ENCODE results near the gene POLR1G. TPM values are rescaled to one million over a fixed set of nuclear protein-coding genes. Genes with fewer than 3 reads are reported as not detected.
A peak's percentile ranks its signal among the peaks of the same experiment; 100 is the strongest.

The POLR1G gene, protein sequence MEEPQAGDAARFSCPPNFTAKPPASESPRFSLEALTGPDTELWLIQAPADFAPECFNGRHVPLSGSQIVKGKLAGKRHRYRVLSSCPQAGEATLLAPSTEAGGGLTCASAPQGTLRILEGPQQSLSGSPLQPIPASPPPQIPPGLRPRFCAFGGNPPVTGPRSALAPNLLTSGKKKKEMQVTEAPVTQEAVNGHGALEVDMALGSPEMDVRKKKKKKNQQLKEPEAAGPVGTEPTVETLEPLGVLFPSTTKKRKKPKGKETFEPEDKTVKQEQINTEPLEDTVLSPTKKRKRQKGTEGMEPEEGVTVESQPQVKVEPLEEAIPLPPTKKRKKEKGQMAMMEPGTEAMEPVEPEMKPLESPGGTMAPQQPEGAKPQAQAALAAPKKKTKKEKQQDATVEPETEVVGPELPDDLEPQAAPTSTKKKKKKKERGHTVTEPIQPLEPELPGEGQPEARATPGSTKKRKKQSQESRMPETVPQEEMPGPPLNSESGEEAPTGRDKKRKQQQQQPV
- 10.1 TPM for polyA plus RNA-seq (2013, experiment 1 of 2; ENCODE audit: insufficient read length)
- polyA plus RNA-seq (2013, experiment 2 of 2; ENCODE audit: insufficient read length) = 11.0 TPM

- DNase-seq = peak; percentile 81
These were observed at the start of gene POLR1G for GRCh38 chr19:45406226-45407090. Gene POLR1G, plus strand, starts transcription at chr19:45406644. Its CDS starts 53 bp downstream, at chr19:45406697.

DNA sequence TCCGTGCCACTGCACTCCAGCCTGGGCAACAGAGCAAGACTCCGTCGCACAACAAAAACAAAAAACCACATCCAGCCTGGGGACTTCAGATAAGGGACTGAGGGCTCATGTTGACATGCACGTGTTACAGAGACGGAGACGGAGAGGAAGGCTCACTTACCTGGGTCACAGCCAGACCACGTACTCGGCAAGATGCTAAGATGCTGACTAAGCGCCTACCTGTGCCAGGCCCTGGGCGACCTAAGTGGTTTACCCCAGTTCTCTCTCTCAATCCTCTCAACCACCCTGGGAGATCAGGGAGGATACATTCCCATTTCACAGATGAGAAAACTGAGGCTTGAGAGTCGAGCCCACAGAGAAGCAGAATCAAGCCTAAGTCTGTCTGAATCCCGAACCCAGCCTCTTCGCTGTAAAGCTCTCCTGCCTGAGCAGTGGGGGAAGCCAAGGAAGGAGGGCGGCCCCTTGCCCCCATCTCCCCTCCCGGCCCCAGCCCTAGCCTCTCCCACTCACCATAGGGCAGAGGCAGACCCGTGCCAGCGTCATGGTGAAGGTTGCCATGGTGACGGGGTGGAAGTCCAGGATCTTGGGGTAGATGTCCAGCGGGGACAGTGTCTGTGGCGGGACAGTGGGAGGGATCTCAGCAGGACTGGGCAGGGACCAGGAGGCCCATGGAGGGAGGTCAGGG, 49.5 kb upstream of the POLR1G start:
- DNase-seq = no peak

- no peak for DNase-seq
These were observed 49.0 kb upstream of the POLR1G start for GRCh38 chr19:45357445-45357783.

DNA sequence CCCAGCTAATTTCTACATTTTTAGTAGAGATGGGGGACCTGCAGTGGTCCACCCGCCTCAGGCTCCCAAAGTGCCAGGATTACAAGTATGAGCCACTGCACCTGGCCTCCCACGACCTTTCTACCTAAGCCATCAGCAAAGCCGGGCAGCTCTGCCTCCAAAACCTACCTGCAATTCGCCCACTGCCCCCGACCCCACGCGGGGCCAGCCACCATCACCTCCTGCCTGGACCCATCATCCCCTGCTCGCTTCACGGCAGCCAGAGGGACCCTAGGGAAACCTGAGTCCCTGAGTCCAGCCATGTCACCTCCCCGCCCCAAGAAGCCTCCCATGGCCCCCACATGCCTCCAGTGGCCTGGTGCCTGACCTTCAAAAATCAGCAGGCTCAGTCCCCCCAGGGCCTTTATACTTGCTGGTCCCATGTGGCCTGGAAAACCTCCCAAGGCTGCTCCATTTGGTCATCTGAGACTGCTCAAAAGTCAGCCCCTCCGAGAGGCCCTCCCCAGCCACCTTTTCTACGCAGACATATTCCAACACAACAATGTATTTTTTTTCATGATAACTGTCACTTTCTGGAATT, 48.1 kb upstream of the POLR1G start:
- no peak for DNase-seq

GRCh38 chr19:45361608-45362007, 44.8 kb upstream of the POLR1G start:
- DNase-seq = no peak

GRCh38 chr19:45362291-45362690, 44.2 kb upstream of the POLR1G start:
- DNase-seq = no peak

DNA sequence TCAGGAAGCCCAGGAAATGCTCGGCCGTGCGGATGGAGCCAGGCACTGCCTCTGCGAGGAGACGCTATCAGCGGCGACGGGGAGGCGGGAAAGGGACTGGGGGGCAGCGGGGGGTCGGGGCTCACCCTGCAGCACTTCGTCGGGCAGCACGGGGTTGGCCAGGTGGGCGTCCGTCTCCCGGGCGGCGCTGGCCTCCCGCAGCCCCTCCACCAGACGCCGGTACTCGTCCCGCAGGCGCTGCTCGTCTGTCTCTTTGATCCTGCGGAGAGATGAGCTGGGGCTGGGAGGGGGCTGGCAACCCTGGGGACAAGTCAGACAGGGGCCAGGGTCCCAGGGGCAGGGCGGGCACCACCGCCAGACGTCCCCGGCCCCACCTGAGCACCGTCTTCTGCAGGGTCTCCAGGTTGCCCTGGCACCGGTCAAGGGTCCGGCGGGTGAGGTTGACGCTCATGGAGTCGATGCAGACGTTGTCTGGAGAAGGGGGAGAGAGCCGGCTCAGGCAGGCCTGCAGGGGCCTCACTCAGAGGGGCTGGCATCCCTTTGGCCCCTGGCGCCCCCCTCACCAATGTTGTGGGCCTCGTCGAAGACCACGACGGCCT, 42.5 kb upstream of the POLR1G start:
- DNase-seq = no peak

DNA sequence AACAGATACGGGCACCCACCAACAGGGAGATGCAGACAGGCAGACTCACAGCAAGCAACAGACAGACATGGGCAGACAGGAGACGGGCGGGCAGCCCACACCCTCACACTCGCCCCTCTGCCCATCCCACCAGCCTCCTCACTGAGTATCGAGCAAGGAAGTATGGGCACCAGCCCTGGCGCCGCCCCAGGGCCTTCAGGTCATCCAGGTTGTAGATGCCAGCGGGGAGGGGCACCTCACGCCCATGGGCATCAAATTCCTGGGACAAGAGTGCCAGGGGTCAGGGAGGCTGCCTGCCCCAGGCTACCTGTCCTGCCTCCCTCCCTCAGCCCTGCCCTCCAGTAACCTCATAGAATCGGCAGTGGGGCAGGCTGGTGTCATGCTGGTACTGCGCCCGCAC, 41.7 kb upstream of the POLR1G start:
- no peak for DNase-seq

DNA sequence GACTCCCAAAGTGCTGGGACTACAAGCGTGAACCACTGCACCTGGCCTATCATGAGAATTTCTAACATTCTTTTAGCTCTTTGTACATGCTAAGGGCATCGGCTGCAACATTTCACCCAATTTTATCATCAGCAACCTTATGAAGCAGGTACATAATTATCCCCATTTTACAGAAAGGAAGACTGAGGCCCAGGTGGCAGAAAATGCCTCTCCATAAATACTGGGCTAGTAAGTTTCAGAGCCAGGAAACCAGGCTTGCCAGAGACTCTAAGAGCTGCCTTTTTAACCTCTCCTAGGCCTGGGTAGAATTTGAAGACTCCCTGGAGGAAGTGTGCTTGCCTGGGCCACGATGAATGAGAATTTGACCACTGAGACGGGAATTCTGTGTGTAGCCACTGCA, 38.3 kb upstream of the POLR1G start:
- DNase-seq = no peak

DNA sequence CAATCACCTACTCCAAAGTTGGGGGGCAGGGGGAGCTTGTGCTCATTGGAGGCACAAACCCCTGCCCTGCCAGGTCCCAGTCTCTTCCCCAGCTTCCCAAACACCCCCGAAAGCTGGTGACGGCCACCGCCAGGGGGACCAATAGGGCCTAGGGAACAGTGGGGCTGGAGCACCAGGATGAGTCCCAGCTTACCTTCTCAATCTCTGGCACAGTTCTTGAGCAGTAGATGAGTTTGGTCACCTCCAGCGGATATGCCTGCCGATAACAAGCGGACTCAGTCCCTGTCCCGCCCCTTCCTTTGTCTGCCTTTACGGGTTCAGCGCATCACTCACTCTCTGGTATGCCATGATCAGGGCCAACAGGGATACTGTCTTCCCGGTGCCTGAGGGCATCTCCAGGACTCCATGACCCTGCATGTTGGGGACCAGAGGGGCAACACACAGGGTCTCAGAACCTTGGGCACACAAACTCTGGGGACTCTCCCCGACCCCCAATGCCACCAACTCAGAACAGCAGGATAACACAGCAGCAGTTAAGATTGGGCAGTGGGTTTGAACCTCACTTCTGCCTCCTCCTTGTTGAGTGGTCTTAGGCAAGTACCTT, 37.6 kb upstream of the POLR1G start:
- DNase-seq = no peak

GRCh38 chr19:45370410-45371204, 35.8 kb upstream of the POLR1G start, which contains the start of gene ERCC2:
Gene ERCC2, minus strand, starts transcription at chr19:45370573. Its CDS starts 33 bp downstream, at chr19:45370540.
- peak; percentile 99 for DNase-seq

DNA sequence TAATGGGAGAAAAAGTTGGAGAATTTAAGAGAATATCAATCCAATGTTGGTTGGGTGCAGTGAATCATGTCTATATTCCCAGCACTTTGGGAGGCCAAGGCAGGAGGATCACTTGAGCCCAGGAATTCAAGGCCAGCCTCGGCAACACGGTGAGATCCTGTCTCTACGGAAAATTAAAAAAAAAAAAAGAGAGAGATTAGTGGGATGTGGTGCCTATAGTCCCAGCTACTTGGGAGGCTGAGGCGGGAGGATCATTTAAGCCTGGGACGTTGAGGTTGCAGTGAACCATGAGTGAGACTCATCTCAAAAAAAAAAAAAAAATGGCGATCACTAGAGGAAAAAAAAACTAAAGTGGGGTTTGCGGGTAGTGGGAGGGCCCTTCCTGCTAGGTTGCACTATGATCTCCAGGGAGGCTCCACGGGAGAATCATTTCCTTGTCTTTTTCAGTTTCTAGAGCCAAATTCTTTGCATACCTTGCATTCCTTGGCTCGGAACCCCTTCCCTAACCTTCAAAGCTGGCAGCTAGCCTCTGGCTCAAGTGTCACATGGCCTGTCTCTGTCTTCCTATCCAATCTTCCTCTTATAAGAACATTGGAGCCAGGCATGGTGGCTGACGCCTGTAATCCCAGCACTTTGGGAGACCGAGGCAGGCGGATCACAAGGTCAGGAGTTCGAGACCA, 30.3 kb upstream of the POLR1G start:
- DNase-seq = peak; percentile 99

- no peak for DNase-seq
These were observed 26.3 kb upstream of the POLR1G start for GRCh38 chr19:45380107-45380506.

- no peak for DNase-seq
These were observed 24.0 kb upstream of the POLR1G start for GRCh38 chr19:45382426-45382825.

GRCh38 chr19:45385392-45386221, 20.8 kb upstream of the POLR1G start:
- no peak for DNase-seq

GRCh38 chr19:45391346-45391745, 15.1 kb upstream of the POLR1G start:
- no peak for DNase-seq

DNA sequence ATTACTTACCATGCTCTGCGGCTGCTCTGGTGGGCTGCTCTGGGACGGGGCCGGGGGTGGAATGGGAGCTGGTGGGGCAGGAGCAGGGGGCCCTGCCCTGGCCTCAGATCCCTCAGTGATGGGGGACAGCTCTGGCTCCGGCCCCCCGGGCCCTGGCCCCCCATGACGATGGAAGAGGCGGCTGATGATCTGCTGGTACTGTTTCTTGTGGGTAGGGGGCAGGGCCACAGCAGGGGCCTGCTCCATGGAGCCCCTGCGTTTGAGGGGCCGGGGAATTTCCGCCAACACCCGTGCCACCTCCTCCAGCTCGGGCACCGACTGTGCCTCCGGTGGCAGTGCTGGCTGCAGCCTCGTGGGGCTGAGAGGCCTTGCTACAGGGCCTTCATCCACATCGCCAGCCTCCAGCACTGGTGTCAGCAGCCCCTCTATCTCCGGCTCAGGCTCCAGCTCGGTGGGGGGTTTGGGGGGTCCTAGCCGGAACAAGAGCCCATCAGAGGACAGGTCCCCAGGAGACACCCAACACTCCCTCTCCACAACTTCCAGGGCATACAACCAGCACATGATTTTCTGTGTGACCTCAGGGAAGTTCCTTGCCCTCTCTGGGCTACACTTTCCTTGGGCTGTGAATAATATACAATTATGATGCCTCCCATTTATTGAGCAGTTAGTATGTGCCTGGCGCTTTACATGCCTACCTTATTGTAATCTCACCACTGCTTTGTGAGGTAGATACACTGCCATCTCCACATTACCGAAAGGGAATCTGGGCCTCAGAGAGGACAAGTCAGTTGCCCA, 14.4 kb upstream of the POLR1G start:
- no peak for DNase-seq

Measured in fibroblast of skin of abdomen (primary cell).